NCI-H2029 (cell line): ENCODE results near the gene KRT4.
A peak's percentile ranks its signal among the peaks of the same experiment; 100 is the strongest.
"Not testable (repeated sequence)": the region's sequence is repeated elsewhere in the genome, so short reads cannot be mapped to it uniquely, and the experiment has no call there.

ENCODE experiments used
- DNase-seq: peaks from one replicate; lab custom pipeline; 2025; lab: John Stamatoyannopoulos, UW

The KRT4 gene

DNA sequence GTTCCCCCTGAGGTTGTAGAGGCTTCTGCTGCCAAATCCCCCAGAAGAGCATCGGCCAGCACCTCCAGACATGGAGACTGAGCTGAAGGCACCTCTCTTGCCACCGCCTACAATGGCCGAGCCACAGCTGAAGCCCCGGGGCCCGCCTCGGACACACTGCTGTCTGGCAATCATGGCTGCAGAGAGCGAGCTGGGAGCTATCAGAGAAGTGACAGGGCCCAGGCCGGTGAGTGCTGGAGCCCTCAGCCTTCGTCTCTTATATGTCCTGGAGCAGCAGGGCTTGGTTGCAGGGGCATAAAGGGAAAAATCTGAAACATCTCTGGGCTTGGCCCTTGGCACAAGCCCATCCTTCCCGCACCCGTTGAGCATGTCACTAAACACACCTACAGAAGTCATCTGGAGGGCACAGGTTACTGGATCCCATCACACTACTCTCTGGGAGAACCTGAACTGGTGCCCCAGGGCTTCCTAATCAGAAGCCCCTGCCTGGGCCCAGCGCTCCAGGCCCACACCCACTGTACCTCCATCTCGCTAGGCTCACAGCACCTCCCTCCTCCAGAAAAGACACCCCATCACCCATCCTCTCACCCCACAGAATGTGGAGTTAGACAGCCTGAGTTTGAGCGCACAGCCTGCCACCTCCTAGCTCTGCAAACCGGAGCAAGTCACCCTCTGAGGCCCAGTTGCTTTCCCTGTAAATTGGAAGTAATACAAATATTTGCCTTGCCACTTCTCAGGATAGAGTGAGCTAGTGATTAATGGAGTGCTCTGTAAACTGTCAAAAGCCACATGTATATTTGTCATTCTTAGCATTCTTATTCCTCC is at the start of gene KRT4:
KRT4 (minus strand) TSS at position 232 of the 825 bp plus-strand sequence; CDS start at position 174, 58 bp downstream.
- DNase-seq = peak; percentile 56

DNA sequence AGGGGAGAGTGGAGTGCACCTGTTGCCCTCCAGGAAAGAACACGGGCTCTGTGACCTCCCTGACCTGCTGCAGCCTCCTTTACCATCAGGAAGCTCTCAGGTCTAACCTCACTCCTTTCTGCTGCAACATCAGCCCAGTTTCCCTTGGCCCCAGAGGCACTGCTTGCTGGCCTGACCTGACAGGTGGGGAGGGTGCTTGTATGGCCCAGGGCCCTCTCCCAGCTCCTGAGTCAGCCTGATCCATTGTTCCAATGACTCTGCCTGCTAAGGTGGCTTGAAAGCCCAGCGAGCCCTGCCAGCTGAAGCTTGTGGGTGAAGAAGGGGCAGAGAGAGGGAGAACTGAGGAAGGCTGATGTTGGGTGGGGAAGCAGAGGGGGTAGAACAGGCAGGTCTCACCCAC is 48.1 kb upstream of the KRT4 start:
- DNase-seq = no peak

DNA sequence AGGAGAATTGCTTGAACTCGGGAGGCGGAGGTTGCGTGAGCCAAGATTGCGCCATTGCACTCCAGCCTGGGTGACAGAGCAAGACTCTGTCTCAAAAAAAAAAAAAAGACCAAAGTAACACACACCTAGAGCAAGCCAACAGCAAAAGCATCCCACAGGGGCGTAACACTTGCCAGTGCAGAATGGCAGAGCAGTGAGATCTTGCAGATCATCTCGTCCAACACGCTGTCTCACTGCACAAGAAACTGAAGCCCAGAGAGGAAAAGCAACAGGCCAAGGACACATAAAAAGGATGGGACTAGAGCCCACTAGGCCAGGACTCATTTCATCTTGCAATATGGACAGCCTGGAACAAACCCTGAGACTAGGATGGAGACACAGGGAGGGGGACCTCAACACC is 47.6 kb upstream of the KRT4 start:
- DNase-seq = no peak

DNA sequence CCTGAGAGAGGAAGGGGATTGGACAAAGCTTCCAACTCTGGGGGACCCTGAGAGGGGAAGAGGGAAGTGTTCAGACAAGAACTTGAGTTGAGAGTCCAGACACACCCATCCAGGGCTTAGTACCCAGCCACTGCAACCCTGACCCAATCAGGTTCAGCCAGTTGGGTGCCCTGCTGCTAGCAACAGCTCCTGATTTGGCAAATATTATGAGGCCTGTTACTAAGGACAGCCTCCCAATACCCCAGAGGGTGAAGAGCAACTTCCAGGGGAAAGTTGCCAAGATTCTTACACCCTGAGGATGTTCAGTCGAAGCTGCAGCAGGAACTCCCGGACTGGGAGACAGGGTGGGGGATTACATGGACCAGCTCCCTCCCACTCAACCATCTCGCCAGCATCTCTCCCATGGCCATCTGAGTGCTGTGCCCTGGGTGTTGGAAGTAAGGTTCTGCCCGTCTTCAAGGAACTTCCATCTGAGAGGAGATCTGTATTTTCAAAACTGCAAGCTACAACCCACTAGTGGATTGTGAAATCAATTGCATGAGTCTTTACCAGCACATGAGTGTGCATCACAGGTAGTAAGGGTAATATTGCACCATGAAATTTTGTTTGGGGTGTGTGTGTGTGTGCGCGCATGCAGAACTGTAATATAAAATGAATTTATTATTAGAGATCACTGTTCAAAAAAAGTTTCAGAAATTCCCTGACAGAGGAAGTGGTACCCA is 46.3 kb upstream of the KRT4 start:
- DNase-seq = no peak

DNA sequence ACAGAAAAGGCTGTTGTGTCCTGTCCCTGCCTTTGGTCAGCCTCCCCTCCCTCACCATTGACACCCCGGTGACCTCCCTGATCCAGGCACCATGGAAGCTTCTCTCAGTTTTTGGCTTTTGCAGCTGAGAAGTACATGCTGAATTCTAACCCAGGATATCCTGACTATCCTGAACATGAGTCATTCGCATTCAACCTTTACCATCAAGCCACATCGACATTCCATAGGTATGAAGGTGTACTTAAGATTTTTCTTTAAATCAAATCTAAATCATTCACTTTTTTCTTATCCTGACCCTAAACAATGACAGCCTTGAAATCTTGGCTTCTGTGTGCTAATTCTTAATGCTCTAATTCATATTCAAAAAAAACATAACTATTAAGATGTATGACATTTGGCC is 43.6 kb upstream of the KRT4 start:
- DNase-seq = no peak

DNA sequence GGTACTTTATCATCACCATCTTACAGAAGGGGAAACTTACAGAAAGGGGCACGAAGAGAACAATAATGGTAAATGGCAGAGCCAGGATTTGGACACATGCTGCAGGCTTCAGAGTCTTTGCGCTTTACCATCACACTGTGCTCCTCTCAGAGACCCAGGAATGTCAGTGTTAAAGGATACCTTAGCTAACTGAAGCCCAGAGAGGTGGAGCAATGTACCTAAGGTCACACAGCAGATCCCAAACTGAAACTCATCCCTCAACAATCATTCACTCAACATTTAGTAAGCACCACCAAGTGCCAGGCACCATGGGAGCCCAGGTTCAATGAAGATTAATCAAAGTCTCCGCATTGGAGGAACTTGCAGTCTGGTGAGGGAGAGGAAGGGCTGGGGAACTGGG is 42.9 kb upstream of the KRT4 start:
- DNase-seq = no peak

DNA sequence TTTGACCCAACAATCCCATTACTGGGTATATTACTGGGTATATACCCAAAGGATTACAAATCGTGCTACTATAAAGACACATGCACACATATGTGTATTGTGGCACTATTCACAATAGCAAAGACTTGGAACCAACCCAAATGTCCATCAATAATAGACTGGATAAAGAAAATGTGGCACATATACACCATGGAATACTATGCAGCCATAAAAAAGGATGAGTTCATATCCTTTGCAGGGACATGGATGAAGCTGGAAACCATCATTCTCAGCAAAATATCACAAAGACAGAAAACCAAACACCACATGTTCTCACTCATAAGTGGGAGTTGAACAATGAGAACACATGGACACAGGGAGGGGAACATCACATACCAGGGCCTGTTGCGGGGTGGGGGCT is 42.2 kb upstream of the KRT4 start:
- DNase-seq = not testable (repeated sequence)

DNA sequence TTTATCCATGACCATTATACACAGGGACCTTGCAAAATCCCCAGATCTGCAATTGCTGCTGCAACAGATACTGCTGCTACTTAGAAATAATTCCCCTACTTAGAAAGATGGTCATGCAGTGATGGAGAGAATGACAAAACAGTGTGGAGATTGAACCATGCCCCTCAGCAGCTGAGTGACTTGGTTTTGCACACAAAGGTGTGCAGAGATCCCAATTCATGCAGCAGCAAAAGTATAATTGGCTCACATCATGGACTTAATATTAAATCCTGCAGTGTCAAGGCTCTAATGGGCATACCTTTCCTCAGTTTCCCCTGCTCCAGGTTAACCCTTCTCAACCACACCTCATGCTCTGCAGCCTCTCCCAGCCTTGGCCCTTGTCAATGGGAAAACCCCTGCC is 37.9 kb upstream of the KRT4 start:
- DNase-seq = no peak

DNA sequence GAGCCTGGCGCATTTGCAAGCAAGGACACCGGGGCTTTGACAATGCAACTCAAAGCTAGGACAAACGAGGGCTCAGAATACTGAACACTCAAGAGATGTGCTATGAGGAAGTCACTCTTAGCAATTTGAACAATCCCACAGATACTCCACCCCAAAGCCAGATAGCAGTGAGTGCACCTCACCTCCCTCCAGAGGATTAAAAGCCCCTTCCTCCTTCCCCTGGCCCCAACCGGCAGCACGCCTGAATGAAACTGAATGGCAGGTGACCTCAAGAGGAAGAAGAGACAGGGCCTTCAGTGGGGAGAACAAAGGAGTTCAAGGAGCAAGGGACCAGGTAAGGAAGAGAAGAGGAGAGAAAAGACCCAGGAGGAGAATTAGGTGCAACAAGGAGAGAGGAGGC is 36.8 kb upstream of the KRT4 start:
- DNase-seq = no peak

DNA sequence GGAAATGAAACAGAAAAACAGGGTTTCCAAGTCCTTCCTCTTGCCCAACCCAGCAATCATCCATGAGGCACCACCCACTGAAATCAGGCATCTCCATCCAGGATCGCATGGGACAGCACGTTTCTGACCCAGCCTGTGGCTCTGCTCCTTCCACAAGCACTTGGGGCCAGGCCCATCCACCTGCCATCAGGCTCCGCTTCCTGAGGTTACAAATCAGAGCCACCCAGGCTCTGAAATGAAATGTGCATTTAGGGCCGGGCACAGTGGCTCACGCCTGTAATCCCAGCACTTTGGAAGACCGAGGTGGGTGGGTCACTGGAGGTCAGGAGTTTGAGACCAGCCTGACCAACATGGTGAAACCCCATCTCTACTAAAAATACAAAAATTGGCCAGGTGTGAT is 35.6 kb upstream of the KRT4 start:
- DNase-seq = no peak

DNA sequence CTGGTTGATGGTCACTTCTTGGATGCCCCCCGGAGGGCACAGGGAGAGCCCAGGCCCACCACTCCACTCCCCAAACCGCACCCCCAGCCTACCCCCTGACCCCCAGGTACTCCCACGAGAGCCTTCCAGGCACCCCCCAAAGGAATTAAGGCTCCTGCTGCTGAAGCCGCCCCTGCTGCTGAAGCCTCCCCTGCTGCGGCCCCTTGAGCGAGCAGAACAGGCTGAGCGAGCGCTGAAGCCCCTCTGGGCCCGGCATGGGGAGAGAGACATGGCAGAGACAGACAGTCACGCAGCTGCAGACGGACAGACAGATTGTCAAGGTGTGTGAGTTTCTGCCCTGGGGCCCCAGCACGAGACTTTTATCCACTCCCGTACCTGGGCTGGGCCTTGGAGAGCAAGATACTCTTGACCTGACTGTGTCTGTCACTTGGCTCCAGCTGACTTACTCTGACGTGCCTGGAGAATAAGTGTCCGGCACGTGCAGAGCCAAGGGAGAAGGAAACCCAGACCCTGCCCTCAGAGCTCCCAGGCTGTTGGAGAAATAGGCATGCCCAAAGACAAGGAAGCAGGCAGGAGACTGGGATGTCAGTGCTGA is 34.8 kb upstream of the KRT4 start, which contains the start of gene KRT78:
KRT78 (minus strand) TSS at position 334 of the 595 bp plus-strand sequence; CDS start at position 270, 64 bp downstream.
- no peak for DNase-seq

DNA sequence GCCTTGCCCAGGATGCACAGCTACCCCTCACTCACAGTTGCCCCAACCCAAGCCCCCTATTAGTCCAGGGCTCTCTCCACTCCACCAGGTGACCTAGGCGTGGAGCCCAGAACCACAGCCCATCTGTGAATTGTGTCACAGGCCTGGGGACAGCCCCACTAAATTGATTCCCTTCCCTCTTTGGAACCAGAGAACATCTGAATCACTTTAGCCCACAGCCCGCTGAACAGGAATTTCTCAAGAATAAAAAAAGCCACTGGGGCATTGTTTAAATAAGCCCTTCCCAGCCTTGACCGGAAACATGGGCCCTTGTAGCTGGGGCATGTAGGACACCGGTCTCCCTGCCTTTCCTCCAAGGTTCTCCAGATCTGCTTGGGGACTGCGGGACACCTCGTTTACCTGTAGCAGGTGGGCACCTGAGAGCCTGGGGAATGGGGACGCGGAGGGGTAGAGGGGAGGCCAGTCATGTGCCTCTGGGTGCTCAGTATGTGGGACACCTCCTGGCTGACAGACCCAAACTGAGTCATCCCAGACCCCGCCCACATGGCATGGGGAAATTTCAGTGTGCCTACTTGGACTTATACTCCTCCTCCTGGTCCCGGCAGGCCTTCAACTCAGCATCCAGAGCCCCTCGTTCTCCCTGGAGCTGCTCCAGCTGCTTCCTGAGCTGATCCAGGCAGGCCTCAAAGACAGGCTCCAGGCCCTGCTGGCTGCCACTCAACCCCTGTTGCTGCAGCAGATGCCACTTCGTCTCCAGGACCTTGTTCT is 33.6 kb upstream of the KRT4 start:
- DNase-seq = no peak

DNA sequence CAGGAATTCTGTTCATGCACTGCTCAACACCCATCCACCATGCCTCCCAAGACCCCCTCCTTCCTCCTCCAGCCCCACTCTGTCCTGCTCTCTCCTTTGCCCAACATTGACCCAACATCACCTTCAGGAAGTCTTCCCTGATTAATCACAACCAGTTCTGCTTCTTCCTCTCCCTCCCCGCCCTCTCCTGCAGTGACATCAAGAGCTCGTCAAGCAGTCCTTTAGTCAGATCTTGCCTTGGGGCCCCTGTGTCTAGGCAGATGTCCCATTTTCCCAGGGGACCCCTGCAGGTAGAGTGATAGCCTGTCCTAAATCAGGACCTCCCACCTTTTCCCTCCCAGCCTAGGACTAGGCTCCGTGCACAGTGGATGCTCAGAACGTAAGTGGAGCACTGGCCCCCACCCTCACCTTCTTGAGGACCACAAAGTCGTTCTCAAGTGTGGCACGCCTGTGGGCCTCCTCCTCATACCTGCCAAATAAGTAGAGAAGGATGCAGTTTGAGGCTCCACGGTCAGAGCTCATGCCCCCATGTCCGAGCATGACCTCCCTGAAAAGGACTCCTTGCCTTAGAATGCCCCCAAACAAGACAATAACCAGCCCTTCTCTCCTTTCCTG is 32.5 kb upstream of the KRT4 start:
- no peak for DNase-seq

DNA sequence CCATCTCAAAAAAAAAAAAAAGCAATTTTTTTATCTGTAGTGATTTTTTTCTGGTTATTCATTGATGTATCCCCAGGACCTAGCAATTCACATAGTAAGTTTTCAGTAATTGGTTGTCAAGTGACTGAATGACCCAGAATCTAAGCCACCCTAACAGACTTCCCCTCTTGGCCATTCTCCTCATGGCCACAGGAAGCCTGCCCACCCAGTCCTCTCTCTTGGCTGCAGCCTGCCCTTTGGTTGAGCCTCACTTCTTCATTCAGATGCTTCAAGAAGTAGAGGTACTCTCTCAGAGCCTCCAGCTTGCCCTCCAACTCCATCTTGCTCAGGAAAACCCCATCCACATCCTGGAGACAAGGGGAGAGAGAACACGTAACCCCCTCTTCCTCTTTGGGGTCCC is 32.0 kb upstream of the KRT4 start:
- no peak for DNase-seq

DNA sequence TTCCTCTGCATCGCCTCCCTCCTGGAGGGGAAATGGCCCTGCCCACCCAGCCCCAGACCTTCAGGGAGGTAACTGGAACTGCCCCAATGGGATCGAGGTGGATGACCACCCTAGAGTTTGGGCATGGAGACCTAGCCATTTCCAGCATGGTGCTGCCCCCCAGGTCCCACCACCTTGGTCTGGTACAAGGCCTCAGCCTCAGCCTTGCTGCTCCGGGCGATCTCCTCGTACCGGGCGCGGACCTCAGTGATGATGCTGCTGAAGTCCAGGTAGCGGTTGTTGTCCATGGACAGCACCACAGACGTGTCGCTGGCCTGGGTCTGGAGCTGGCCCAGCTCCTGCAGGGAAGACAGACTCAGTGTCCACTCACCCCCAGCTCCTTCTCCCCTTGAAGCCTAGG is 30.5 kb upstream of the KRT4 start:
- no peak for DNase-seq

DNA sequence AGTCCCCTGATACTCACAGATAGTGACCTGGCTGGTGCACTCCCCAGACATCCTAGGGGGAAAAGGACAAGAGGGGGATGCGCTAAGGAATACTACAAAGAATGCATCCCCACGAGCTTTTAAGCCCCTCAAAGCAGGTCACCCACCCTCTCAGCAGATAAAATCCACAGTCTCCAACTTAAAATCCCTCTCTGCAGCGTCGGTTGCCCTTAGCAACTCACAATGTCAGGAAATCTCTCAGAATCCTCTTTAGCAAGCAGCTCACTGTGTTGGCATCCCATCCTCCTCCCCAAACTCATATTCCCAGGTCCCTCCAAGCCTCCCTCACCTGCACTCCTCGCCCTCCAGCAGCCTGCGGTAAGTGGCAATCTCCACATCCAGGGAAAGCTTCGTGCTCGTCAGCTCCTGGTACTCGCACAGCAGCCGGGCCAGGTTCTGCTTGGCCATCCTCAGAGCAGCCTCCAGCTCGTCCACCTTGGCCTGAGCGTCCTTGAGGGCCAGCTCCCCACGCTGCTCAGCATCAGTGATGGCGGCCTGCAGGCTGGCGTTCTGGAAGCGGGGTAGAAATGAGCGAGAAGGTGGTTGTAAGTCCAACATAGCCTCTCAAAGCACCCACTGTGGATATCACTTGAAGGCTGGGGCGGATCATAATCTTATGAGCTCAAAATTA is 25.7 kb upstream of the KRT4 start:
- no peak for DNase-seq

DNA sequence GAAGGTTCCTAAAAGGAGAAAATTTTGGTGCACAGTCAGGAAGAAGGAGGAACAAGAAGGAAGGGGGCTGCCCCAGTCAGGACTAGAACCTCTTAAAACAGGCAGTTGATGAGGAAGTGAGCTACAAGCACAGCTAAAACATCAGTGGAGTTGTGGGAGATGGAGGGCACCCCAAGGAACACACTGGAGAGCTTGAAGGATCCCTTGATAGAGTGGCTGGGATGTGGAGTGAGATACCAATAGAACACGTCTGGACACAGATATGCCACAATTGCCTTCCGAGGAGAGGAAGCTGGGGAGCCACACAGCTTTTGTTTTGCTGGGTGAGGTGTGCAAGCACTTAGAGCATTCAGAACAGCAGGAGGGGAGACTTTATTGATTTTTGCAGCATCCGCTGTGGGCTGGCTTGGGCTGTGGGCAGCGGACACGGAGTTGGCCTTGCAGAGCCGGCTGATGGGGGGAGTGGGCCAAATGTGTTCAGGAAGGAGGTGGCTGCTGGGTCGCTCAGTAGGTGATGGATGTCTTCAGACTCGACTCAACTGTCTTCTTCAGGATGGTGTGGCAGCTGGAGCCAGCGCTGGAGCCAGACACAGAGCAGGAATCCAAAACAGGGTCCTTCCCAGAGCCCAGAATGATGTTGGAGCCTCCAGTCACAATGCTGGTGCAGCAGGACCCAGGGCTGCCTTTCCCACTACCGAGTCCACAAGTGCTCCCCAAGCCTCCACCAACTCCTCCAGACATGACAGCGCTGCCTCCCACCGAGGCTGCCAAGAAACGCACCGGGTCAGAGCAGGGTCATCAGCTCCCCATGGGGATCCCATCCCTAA is 24.9 kb upstream of the KRT4 start:
- no peak for DNase-seq

DNA sequence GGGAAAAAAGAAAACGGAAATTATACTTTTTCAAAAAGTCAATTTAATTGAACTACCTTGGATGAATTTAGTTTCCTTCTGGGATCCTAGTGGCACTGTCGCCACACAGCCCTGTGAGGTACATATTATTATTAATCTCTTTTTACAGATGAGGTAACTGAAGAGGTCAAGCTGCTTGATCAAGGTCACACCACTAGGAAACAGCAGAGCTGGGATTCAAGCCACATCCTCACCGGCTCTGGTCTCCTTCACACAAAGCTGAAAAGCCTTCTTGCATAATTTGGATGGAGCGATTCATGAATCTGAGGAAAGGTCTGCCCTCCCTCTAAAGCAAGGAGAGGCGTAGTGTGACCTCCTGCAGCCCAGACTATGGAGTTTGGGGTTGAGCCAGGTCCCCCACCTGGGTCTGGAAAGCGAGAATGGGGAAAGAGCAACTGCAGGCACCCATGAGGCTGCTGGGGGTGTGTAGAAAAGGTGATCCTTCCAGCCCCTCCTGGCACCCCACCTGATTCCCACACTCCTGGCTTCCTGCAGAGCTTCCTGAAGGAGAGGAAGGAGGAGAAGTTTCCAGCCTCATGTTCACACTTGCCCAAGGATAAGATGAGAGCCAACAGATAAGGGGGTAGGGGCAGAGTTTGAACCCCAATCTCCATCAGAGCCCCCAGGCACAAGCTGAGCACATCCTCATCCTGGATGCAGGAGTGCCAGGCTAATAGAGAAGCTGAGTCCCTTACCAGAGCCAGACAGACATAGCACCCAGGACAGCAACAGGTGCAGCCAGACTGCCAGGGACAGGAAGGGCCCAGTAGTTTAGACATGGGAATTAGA is 24.1 kb upstream of the KRT4 start:
- no peak for DNase-seq

DNA sequence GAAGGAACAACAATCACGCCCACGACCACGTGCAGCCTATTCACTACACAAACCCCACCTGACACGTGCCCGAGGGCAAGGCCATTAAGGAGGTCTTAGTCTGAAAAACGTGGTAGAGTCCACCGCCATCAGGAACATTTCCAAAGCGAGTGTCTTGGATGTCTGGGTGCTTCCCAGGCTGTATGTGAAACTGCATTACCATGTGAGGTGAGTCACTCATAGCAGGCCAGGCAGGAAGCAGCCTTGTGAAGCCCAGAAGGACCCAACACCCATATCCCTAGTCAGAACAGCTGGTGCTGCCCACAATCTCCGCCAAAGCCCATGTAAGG is 23.5 kb upstream of the KRT4 start:
- no peak for DNase-seq
